Measurements from ENCODE around the gene TAF1. TPM values are rescaled to one million over a fixed set of nuclear protein-coding genes. Genes with fewer than 3 reads are reported as not detected.

Gene TAF1
- total and polyA plus RNA-seq, 7 experiments from 2014 or later: 7.1 to 86.7 (median 68.1) TPM

DNA sequence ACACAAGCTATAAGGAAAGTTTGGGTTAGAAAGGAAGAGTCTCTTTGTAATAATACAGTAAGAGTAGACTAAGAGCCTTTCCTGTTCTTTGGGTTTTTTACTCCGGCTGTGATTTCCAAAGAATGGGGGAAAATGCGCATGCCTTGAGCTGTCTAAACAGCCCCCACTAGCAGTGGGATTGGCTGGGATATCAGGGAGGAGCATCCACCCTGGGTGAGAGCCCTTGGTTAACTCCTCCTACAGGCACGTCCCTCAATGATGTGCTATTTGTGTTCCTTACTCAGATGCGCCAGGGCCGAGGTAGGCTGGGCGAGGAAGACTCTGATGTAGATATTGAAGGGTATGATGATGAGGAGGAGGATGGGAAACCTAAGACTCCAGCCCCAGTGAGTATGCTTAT lies 92.7 kb downstream of the TAF1 start:
- Mint-ChIP-seq H3K27me3 (no peaks in the 10 kb centered on the region), H3K36me3 (peaks cover 12 to 36% (median 31%) of the 10 kb centered on the region in 5 donors), H3K4me3 (no peak overlapping the region), H3K4me1 (peaks cover 0 to 4% (median 1%) of the 10 kb centered on the region in 7 donors), H3K27ac (no peak overlapping the region), H3K9me3 (no peaks in the 10 kb centered on the region)
- DNase-seq: no peak
- intact Hi-C loops (cut with micrococcal nuclease): no loop called here
- CTCF ChIA-PET: no interaction called here
- H3K27me3 ChIP-seq (ENCODE audit: control insufficient read depth in 2 of 2, insufficient read depth in 2 of 2, low read length in 2 of 2): no peaks in the 10 kb centered on the region
- H3K36me3 ChIP-seq (ENCODE audit: control insufficient read depth in 2 of 3, insufficient read depth in 3 of 3, low read length in 3 of 3): peaks cover 32 to 77% (median 39%) of the 10 kb centered on the region in 3 experiments
- no peak for ATAC-seq
- H3K27ac ChIP-seq (ENCODE audit: low read depth, low read length): no peak overlapping the region
- H3K9me3 ChIP-seq (ENCODE audit: control insufficient read depth in 2 of 3, low read length in 3 of 3): no peaks in the 10 kb centered on the region
- H3K4me3 ChIP-seq (ENCODE audit: low read length): no peak overlapping the region
- POLR2A ChIA-PET: interaction anchor here (1.5 kb wide), 1 partner anchor 76 kb away, joined by 3 read pairs; no protein-coding TSS in a partner anchor
- no peaks in the 10 kb centered on the region for H3K4me1 ChIP-seq (ENCODE audit: control insufficient read depth in 2 of 2, insufficient read depth in 2 of 2, low read length in 2 of 2)

DNA sequence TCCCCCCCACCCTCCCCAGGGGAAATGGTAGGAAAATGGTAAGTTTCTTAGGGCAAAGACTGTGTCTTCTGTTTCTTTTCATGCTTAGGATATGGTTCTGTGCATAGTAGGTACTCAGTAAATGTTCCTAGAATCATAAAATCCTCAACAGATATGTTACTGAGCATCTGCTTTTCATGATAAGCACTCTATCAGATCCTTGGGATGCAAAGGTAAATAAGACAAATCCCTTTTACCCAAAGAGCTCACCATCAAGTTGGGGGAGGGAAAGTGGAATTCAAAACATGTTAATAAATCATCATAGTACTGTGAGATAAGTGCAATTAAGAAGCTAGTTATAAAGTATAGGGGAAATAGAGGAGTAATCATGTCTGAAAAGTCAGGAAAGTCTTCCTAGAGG lies 98.8 kb downstream of the TAF1 start:
- Histone ChIP-seq H3K9me3 (ENCODE audit: control insufficient read depth in 2 of 3, low read length in 3 of 3) (no peaks in the 10 kb centered on the region), H3K4me1 (ENCODE audit: control insufficient read depth in 2 of 2, insufficient read depth in 2 of 2, low read length in 2 of 2) (no peaks in the 10 kb centered on the region), H3K27ac (ENCODE audit: low read depth, low read length) (no peak overlapping the region), H3K27me3 (ENCODE audit: control insufficient read depth in 2 of 2, insufficient read depth in 2 of 2, low read length in 2 of 2) (no peaks in the 10 kb centered on the region), H3K36me3 (ENCODE audit: control insufficient read depth in 2 of 3, insufficient read depth in 3 of 3, low read length in 3 of 3) (peaks cover 13 to 38% (median 14%) of the 10 kb centered on the region in 3 experiments), H3K4me3 (ENCODE audit: low read length) (no peak overlapping the region)
- POLR2A ChIA-PET: no interaction called here
- Mint-ChIP-seq H3K36me3 (peaks cover 6 to 32% (median 21%) of the 10 kb centered on the region in 5 donors), H3K9me3 (peaks cover 0 to 2% (median 0%) of the 10 kb centered on the region in 11 donors), H3K27ac (peak overlapping the region in 5 of 9 donors; percentile 6 to 71 (median 21)), H3K4me3 (no peak overlapping the region), H3K27me3 (no peaks in the 10 kb centered on the region), H3K4me1 (peaks cover 0 to 4% (median 0%) of the 10 kb centered on the region in 7 donors)
- ATAC-seq (no peak), DNase-seq (no peak)
- intact Hi-C loops (cut with micrococcal nuclease): no loop called here
- CTCF ChIA-PET: no interaction called here

DNA sequence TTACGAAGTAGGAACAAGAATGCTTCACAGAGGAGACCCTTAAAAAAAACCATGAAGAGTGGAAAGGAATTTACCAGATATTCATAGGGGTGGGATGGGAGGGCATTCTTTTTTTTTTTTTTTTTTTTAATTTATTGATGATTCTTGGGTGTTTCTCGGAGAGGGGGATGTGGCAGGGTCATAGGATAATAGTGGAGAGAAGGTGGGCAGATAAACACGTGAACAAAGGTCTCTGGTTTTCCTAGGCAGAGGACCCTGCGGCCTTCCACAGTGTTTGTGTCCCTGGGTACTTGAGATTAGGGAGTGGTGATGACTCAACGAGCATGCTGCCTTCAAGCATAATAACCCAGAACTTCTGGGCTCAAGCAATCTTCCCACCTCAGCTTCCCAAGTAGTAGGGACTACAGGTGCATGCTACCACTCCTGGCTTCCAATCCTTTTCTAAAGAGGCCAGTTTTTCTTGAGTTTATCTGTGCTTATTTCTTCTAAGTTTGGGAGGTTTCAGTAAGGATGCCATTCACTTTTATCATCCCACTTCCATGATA lies 100.9 kb downstream of the TAF1 start:
- Mint-ChIP-seq H3K36me3 (peaks cover 0 to 17% (median 13%) of the 10 kb centered on the region in 5 donors), H3K27ac (no peak overlapping the region), H3K27me3 (no peaks in the 10 kb centered on the region), H3K4me1 (peaks cover 0 to 2% (median 0%) of the 10 kb centered on the region in 7 donors), H3K4me3 (no peak overlapping the region), H3K9me3 (peaks cover 0 to 2% (median 0%) of the 10 kb centered on the region in 11 donors)
- Histone ChIP-seq H3K27ac (ENCODE audit: low read depth, low read length) (no peak overlapping the region), H3K27me3 (ENCODE audit: control insufficient read depth in 2 of 2, insufficient read depth in 2 of 2, low read length in 2 of 2) (no peaks in the 10 kb centered on the region), H3K9me3 (ENCODE audit: control insufficient read depth in 2 of 3, low read length in 3 of 3) (no peaks in the 10 kb centered on the region), H3K36me3 (ENCODE audit: control insufficient read depth in 2 of 3, insufficient read depth in 3 of 3, low read length in 3 of 3) (peaks cover 0 to 17% (median 0%) of the 10 kb centered on the region in 3 experiments), H3K4me1 (ENCODE audit: control insufficient read depth in 2 of 2, insufficient read depth in 2 of 2, low read length in 2 of 2) (no peaks in the 10 kb centered on the region), H3K4me3 (ENCODE audit: low read length) (no peak overlapping the region)
- ChIA-PET POLR2A (no interaction called here), CTCF (no interaction called here)
- DNase-seq: no peak
- intact Hi-C loops (cut with micrococcal nuclease): no loop called here
- no peak for ATAC-seq

DNA sequence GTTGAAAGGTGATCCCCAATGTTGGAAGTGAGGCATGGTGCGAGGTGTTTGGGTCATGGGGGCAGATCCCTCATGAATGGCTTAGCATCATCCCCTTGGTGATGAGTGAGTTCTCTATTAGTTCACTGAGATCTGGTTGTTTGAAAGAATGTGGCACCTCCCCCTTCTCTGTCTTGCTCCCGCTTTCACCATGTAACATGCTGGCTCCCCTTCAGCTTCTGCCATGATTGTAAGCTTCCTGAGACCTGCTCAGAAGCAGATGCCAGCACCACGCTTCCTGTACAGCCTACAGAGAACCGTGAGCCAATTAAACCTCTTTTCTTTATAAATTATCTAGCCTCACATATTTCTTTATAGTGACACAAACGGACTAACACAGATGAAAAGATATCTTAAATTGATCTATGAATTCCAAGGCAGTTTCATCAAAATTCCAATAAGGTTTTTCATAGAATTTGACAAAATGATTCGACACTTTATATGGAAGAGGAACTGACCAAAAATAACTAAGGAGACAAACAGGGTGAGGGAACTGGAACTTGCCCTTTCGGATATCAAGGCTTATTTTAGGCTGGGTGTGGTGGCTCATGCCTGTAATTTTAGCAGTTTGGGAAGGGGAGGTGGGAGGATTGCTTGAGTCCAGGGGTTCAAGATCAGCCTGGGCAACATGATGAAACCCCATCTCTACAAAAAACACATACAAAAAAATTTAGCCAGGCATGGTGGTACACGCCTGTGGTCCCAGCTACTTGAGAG lies 109.8 kb downstream of the TAF1 start:
- intact Hi-C loops (cut with micrococcal nuclease): loop anchor here in 1 of 2 donors (10.0 kb wide), 1 partner anchor 59 kb away; the partner anchor contains the start of gene OGT

DNA sequence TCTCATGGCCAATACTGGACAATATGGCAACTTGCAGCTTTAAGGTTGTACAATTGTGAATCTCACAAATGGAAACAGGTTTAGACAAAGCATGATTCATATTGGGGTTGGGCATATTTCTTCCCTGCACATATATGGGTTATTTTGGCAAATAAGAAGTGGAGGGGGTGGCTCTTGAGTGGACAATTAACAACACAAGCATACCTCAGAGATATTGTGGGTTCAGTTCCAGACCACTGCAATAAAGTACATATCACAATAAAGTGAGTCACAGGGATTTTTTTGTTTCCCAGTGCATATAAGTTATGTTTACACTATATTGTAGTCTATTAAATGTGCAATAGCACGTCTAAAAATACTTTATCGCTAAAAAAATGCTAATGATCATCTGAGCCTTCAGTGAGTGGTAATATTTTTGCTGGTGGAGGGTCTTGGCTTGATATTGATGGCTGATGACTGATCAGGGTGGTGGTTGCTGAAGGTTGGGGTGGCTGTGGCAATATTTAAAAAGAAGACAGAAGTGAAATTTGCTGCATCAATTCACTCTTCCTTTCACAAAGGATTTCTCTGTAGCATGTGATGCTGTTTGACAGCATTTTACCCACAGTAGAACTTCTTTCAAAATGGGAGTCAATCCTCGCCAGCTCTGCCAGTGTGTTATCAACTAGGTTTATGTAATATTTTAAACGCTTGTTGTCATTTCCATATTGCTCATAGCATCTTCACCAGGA lies 116.2 kb downstream of the TAF1 start:
- no peak for DNase-seq
- peaks cover 0 to 8% (median 2%) of the 10 kb centered on the region in 5 donors for H3K36me3 Mint-ChIP-seq
- POLR2A ChIA-PET: no interaction called here
- no peaks in the 10 kb centered on the region for H3K27me3 Mint-ChIP-seq
- ATAC-seq: no peak
- no peaks in the 10 kb centered on the region for H3K4me1 ChIP-seq (ENCODE audit: control insufficient read depth in 2 of 2, insufficient read depth in 2 of 2, low read length in 2 of 2)
- H3K9me3 Mint-ChIP-seq: no peaks in the 10 kb centered on the region
- H3K4me3 Mint-ChIP-seq: no peak overlapping the region
- intact Hi-C loops (cut with micrococcal nuclease): no loop called here
- no peaks in the 10 kb centered on the region for H3K9me3 ChIP-seq (ENCODE audit: control insufficient read depth in 2 of 3, low read length in 3 of 3)
- peaks cover 0 to 4% (median 0%) of the 10 kb centered on the region in 7 donors for H3K4me1 Mint-ChIP-seq
- H3K27ac ChIP-seq (ENCODE audit: low read depth, low read length): no peak overlapping the region
- H3K36me3 ChIP-seq (ENCODE audit: control insufficient read depth in 2 of 3, insufficient read depth in 3 of 3, low read length in 3 of 3): no peaks in the 10 kb centered on the region
- no peaks in the 10 kb centered on the region for H3K27me3 ChIP-seq (ENCODE audit: control insufficient read depth in 2 of 2, insufficient read depth in 2 of 2, low read length in 2 of 2)
- CTCF ChIA-PET: no interaction called here
- no peak overlapping the region for H3K4me3 ChIP-seq (ENCODE audit: low read length)
- H3K27ac Mint-ChIP-seq: peak overlapping the region in 1 of 9 donors; percentile 59

More for the DNA sequence above, 109.8 kb downstream of the TAF1 start:
- peaks cover 0 to 2% (median 0%) of the 10 kb centered on the region in 11 donors for H3K9me3 Mint-ChIP-seq
- Histone ChIP-seq H3K4me3 (ENCODE audit: low read length) (no peak overlapping the region), H3K27ac (ENCODE audit: low read depth, low read length) (no peak overlapping the region), H3K9me3 (ENCODE audit: control insufficient read depth in 2 of 3, low read length in 3 of 3) (no peaks in the 10 kb centered on the region), H3K4me1 (ENCODE audit: control insufficient read depth in 2 of 2, insufficient read depth in 2 of 2, low read length in 2 of 2) (no peaks in the 10 kb centered on the region), H3K36me3 (ENCODE audit: control insufficient read depth in 2 of 3, insufficient read depth in 3 of 3, low read length in 3 of 3) (no peaks in the 10 kb centered on the region), H3K27me3 (ENCODE audit: control insufficient read depth in 2 of 2, insufficient read depth in 2 of 2, low read length in 2 of 2) (no peaks in the 10 kb centered on the region)
- H3K27ac Mint-ChIP-seq: no peak overlapping the region
- H3K4me3 Mint-ChIP-seq: no peak overlapping the region
- POLR2A ChIA-PET: no interaction called here
- peaks cover 0 to 17% (median 13%) of the 10 kb centered on the region in 5 donors for H3K36me3 Mint-ChIP-seq
- ATAC-seq (no peak), DNase-seq (no peak)
- H3K4me1 Mint-ChIP-seq: peaks cover 0 to 4% (median 0%) of the 10 kb centered on the region in 7 donors
- no peaks in the 10 kb centered on the region for H3K27me3 Mint-ChIP-seq
- CTCF ChIA-PET: no interaction called here

DNA sequence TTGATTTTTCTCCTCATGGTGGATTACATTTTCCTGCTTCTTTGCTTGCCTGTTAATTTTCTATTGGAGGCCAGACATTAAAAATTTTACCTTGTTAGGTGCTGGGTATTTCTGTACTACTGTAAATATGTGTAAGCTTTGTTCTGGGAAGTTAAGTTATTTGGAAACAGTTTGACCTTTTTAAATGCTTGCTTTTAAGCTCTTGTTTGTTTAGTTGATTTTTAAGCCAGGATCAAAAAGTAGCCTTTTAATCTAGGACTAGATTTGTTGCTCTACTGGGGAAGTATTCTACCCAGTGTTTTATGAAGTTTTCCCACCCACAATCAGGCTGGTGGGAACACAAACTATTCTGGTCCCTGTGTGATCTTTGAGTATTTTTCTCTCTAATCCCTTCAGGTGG lies 121.7 kb downstream of the TAF1 start:
- CTCF ChIA-PET: no interaction called here
- intact Hi-C loops (cut with micrococcal nuclease): no loop called here

More for the DNA sequence above, 121.7 kb downstream of the TAF1 start:
- no peaks in the 10 kb centered on the region for H3K36me3 ChIP-seq (ENCODE audit: control insufficient read depth in 2 of 3, insufficient read depth in 3 of 3, low read length in 3 of 3)
- no peak overlapping the region for H3K4me3 ChIP-seq (ENCODE audit: low read length)
- Mint-ChIP-seq H3K27ac (no peak overlapping the region), H3K4me3 (no peak overlapping the region), H3K9me3 (no peaks in the 10 kb centered on the region), H3K36me3 (peaks cover 0 to 4% (median 2%) of the 10 kb centered on the region in 5 donors), H3K4me1 (peaks cover 4 to 11% (median 7%) of the 10 kb centered on the region in 7 donors), H3K27me3 (no peaks in the 10 kb centered on the region)
- ATAC-seq (no peak), DNase-seq (no peak)
- H3K9me3 ChIP-seq (ENCODE audit: control insufficient read depth in 2 of 3, low read length in 3 of 3): no peaks in the 10 kb centered on the region
- no peaks in the 10 kb centered on the region for H3K27me3 ChIP-seq (ENCODE audit: control insufficient read depth in 2 of 2, insufficient read depth in 2 of 2, low read length in 2 of 2)
- H3K4me1 ChIP-seq (ENCODE audit: control insufficient read depth in 2 of 2, insufficient read depth in 2 of 2, low read length in 2 of 2): no peaks in the 10 kb centered on the region
- H3K27ac ChIP-seq (ENCODE audit: low read depth, low read length): no peak overlapping the region
- POLR2A ChIA-PET: no interaction called here

Measured in naive thymus-derived CD4-positive, alpha-beta T cell (primary cell).